Liver (tissue), 9 donors: ENCODE measurements around the gene KIF18B. TPM values are rescaled to one million over a fixed set of nuclear protein-coding genes. Genes with fewer than 3 reads are reported as not detected.

Experiments used
- DNase-seq: peaks from one replicate; pipeline ENCODE4 v3.0.0-alpha.2; 2017; ENCODE audit warnings: low spot score
- H3K27ac ChIP-seq, 2 donors: one replicate each; pipeline ENCODE4 v1.7.0; 2013; ENCODE audit warnings: inconsistent platforms in 2 of 2, low read length in 2 of 2, control low read depth in 1 of 2, low read depth in 1 of 2, mild to moderate bottlenecking in 1 of 2
- H3K27me3 ChIP-seq, 4 donors: one replicate each; pipeline versions ENCODE4 v1.6.1 to v1.7.0; 2013; ENCODE audit warnings: low read length in 3 of 4, inconsistent platforms in 1 of 4, mild to moderate bottlenecking in 1 of 4, moderate library complexity in 1 of 4; ENCODE audit not compliant: control insufficient read depth in 4 of 4, insufficient read depth in 4 of 4
- H3K36me3 ChIP-seq, 4 donors: one replicate each; pipeline versions ENCODE4 v1.6.1 to v1.7.0; 2013; ENCODE audit warnings: low read length in 3 of 4, mild to moderate bottlenecking in 3 of 4, low read depth in 1 of 4, moderate library complexity in 1 of 4; ENCODE audit not compliant: control insufficient read depth in 4 of 4, insufficient read depth in 3 of 4
- H3K4me1 ChIP-seq, 4 donors: one replicate each; pipeline versions ENCODE4 v1.6.1 to v1.7.0; 2013; ENCODE audit warnings: low read length in 3 of 4, mild to moderate bottlenecking in 3 of 4, moderate library complexity in 1 of 4; ENCODE audit not compliant: control insufficient read depth in 4 of 4, insufficient read depth in 4 of 4
- H3K4me3 ChIP-seq, 3 donors: one replicate each; pipeline versions ENCODE4 v1.6.1 to v1.7.0; 2013; ENCODE audit warnings: low read length in 3 of 3, control low read depth in 1 of 3, low read depth in 1 of 3, mild to moderate bottlenecking in 1 of 3
- H3K9ac ChIP-seq, 2 donors: one replicate each; pipeline ENCODE4 v1.7.0; 2013; ENCODE audit warnings: low read length in 2 of 2, mild to moderate bottlenecking in 2 of 2, moderate library complexity in 2 of 2, control low read depth in 1 of 2, low read depth in 1 of 2
- H3K9me3 ChIP-seq, 4 donors: one replicate each; pipeline versions ENCODE4 v1.6.1 to v1.7.0; 2013; ENCODE audit warnings: low read length in 3 of 4; ENCODE audit not compliant: control insufficient read depth in 4 of 4
- ATF3 ChIP-seq: IDR thresholded peaks from 2 replicates; pipeline ENCODE4 v1.6.1; 2016; ENCODE audit warnings: antibody characterized with exemption
- EGR1 ChIP-seq, 2 donors: IDR thresholded peaks; 2 replicates each; pipeline ENCODE4 v1.6.1; 2016 to 2018; ENCODE audit warnings: antibody characterized with exemption in 2 of 2, low read depth in 2 of 2
- FOXA1 ChIP-seq: IDR thresholded peaks from 2 replicates; pipeline ENCODE4 v1.6.1; 2016; ENCODE audit warnings: antibody characterized with exemption
- FOXA2 ChIP-seq: IDR thresholded peaks from 2 replicates; pipeline ENCODE4 v1.6.1; 2016; ENCODE audit warnings: antibody characterized with exemption
- HNF4A ChIP-seq, 2 donors: conservative IDR thresholded peaks; 2 replicates each; pipeline ENCODE4 v1.6.1; 2016; ENCODE audit warnings: antibody characterized with exemption in 2 of 2, mild to moderate bottlenecking in 2 of 2
- HNF4G ChIP-seq: IDR thresholded peaks from 2 replicates; pipeline ENCODE4 v1.6.1; 2016; ENCODE audit warnings: antibody characterized with exemption
- JUND ChIP-seq, 2 donors: IDR thresholded peaks; 2 replicates each; pipeline ENCODE4 v1.6.1; 2016; ENCODE audit warnings: antibody characterized with exemption in 2 of 2
- MAX ChIP-seq: IDR thresholded peaks from 2 replicates; pipeline ENCODE4 v1.6.1; 2016; ENCODE audit warnings: antibody characterized with exemption
- NR2F2 ChIP-seq: IDR thresholded peaks from 2 replicates; pipeline ENCODE4 v1.6.1; 2016; ENCODE audit warnings: antibody characterized with exemption
- RAD21 ChIP-seq, 2 donors: IDR thresholded peaks; 2 replicates each; pipeline ENCODE4 v1.6.1; 2016; ENCODE audit warnings: antibody characterized with exemption in 2 of 2, mild to moderate bottlenecking in 2 of 2
- SP1 ChIP-seq: IDR thresholded peaks from 2 replicates; pipeline ENCODE4 v1.6.1; 2018; ENCODE audit warnings: antibody characterized with exemption, mild to moderate bottlenecking
- YY1 ChIP-seq: IDR thresholded peaks from 2 replicates; pipeline ENCODE4 v1.6.1; 2016; ENCODE audit warnings: antibody characterized with exemption, mild to moderate bottlenecking
- WGBS: extraction: QIAGEN DNeasy Blood & Tissue Kit; methylation state at CpG from one replicate; pipeline ENCODE4 v1.1.7; 2013; 5-methylcytosine and 5-hydroxymethylcytosine counted together
- polyA plus RNA-seq, 2 donors: library from polyadenylated mRNA; stranded (reverse) in 1 of 2; unstranded in 1 of 2; fragments of 200-250 nt in 1 of 2; fragments of >200 nt in 1 of 2; fragmentation: Nextera tagmentation in 1 of 2; extraction: Ambion mirVana in 1 of 2; gene quantifications; one replicate each; pipeline versions ENCODE4 v1.2.1 to v1.2.3, GENCODE V29; 2013 to 2015
- total RNA-seq, 2 donors: library from RNA; depleted of rRNA; stranded (reverse); fragments of >200 nt; gene quantifications; one replicate each; pipeline ENCODE4 v1.2.3, GENCODE V29; 2014
- TF ChIP-seq, protein P1 (sequence below): fragments of 150-350 bp; IDR thresholded peaks from 2 replicates; pipeline ENCODE4 v1.5.1; 2017; ENCODE audit warnings: improper control_type of control experiment, low read depth, low read length; ENCODE audit not compliant: missing input control
- TF ChIP-seq, protein P2 (sequence below): IDR thresholded peaks from 2 replicates; pipeline ENCODE4 v1.6.1; 2016; ENCODE audit warnings: antibody characterized with exemption, mild to moderate bottlenecking
- TF ChIP-seq, protein P3 (sequence below): IDR thresholded peaks from 2 replicates; pipeline ENCODE4 v1.6.1; 2016; ENCODE audit warnings: antibody characterized with exemption
- donor health status: healthy.
- donor health status: healthy.
- donor health status: healthy.
- donor health status: healthy.
- donor health status: healthy.

Gene KIF18B
- total and polyA plus RNA-seq, 4 donors, result under 0.01 to 11.9 (median 0.48) TPM

DNA sequence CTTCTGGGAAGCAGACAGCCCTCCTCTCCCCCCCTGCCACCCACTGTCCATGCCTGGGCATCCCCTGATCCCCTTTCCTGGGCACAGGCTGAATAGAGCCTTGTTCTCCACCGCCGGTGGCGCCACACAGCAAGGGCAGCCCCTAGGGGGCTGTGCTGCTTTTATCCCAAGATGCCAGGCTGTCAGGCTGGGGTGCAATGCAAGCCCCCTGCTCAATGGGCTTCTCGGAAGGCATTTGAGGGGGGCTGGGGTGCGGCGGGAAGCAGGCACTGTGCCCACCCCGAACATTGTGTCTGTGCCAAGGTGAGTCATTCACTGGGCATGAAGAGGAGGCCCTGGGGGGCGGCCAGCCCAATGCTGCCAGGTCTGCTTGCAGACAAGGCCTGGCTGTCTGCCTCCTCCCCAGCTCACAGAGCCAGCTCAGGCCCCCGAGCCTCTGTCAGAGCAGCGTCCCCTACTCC lies 30.8 kb downstream of the KIF18B start:
- no peak for DNase-seq
- Histone ChIP-seq H3K9me3 (no peaks in the 10 kb centered on the region), H3K27ac (no peak overlapping the region), H3K4me3 (no peak overlapping the region), H3K27me3 (no peaks in the 10 kb centered on the region), H3K4me1 (peaks cover 0 to 8% (median 2%) of the 10 kb centered on the region in 4 donors), H3K36me3 (no peaks in the 10 kb centered on the region), H3K9ac (no peak overlapping the region)
- TF ChIP-seq FOXA2 (no peak), ATF3 (no peak), NR2F2 (no peak), FOXA1 (no peak), HNF4A (conservative IDR thresholded peaks at IDR 0.05) (no peak), JUND (IDR thresholded peaks at IDR 0.05) (no peak), MAX (no peak), YY1 (no peak), SP1 (no peak), HNF4G (no peak), RAD21 (IDR thresholded peaks at IDR 0.05) (no peak), EGR1 (IDR thresholded peaks at IDR 0.05; ENCODE audit: low read depth in 2 of 2) (no peak)
- TF ChIP-seq, protein P1, sequence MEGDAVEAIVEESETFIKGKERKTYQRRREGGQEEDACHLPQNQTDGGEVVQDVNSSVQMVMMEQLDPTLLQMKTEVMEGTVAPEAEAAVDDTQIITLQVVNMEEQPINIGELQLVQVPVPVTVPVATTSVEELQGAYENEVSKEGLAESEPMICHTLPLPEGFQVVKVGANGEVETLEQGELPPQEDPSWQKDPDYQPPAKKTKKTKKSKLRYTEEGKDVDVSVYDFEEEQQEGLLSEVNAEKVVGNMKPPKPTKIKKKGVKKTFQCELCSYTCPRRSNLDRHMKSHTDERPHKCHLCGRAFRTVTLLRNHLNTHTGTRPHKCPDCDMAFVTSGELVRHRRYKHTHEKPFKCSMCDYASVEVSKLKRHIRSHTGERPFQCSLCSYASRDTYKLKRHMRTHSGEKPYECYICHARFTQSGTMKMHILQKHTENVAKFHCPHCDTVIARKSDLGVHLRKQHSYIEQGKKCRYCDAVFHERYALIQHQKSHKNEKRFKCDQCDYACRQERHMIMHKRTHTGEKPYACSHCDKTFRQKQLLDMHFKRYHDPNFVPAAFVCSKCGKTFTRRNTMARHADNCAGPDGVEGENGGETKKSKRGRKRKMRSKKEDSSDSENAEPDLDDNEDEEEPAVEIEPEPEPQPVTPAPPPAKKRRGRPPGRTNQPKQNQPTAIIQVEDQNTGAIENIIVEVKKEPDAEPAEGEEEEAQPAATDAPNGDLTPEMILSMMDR, result no peak
- TF ChIP-seq, protein P2, sequence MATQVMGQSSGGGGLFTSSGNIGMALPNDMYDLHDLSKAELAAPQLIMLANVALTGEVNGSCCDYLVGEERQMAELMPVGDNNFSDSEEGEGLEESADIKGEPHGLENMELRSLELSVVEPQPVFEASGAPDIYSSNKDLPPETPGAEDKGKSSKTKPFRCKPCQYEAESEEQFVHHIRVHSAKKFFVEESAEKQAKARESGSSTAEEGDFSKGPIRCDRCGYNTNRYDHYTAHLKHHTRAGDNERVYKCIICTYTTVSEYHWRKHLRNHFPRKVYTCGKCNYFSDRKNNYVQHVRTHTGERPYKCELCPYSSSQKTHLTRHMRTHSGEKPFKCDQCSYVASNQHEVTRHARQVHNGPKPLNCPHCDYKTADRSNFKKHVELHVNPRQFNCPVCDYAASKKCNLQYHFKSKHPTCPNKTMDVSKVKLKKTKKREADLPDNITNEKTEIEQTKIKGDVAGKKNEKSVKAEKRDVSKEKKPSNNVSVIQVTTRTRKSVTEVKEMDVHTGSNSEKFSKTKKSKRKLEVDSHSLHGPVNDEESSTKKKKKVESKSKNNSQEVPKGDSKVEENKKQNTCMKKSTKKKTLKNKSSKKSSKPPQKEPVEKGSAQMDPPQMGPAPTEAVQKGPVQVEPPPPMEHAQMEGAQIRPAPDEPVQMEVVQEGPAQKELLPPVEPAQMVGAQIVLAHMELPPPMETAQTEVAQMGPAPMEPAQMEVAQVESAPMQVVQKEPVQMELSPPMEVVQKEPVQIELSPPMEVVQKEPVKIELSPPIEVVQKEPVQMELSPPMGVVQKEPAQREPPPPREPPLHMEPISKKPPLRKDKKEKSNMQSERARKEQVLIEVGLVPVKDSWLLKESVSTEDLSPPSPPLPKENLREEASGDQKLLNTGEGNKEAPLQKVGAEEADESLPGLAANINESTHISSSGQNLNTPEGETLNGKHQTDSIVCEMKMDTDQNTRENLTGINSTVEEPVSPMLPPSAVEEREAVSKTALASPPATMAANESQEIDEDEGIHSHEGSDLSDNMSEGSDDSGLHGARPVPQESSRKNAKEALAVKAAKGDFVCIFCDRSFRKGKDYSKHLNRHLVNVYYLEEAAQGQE, result no peak
- TF ChIP-seq, protein P3, sequence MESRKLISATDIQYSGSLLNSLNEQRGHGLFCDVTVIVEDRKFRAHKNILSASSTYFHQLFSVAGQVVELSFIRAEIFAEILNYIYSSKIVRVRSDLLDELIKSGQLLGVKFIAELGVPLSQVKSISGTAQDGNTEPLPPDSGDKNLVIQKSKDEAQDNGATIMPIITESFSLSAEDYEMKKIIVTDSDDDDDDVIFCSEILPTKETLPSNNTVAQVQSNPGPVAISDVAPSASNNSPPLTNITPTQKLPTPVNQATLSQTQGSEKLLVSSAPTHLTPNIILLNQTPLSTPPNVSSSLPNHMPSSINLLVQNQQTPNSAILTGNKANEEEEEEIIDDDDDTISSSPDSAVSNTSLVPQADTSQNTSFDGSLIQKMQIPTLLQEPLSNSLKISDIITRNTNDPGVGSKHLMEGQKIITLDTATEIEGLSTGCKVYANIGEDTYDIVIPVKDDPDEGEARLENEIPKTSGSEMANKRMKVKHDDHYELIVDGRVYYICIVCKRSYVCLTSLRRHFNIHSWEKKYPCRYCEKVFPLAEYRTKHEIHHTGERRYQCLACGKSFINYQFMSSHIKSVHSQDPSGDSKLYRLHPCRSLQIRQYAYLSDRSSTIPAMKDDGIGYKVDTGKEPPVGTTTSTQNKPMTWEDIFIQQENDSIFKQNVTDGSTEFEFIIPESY, result no peak
- WGBS, result 82% methylated on average over 10 of the region's 10 CpGs
